ENCODE measurements around the gene STPG3.

Gene STPG3

GRCh38 chr9:137211532-137211931 is 39.6 kb upstream of the STPG3 start:
- H3K27me3 Mint-ChIP-seq (ENCODE audit: low read depth), result no peaks in the 10 kb centered on the region
- peaks cover 2% of the 10 kb centered on the region for H3K4me1 Mint-ChIP-seq
- H3K27ac Mint-ChIP-seq, result no peak overlapping the region
- H3K36me3 Mint-ChIP-seq (ENCODE audit: low read depth), result peaks cover 13% of the 10 kb centered on the region
- TF ChIP-seq, protein P1, sequence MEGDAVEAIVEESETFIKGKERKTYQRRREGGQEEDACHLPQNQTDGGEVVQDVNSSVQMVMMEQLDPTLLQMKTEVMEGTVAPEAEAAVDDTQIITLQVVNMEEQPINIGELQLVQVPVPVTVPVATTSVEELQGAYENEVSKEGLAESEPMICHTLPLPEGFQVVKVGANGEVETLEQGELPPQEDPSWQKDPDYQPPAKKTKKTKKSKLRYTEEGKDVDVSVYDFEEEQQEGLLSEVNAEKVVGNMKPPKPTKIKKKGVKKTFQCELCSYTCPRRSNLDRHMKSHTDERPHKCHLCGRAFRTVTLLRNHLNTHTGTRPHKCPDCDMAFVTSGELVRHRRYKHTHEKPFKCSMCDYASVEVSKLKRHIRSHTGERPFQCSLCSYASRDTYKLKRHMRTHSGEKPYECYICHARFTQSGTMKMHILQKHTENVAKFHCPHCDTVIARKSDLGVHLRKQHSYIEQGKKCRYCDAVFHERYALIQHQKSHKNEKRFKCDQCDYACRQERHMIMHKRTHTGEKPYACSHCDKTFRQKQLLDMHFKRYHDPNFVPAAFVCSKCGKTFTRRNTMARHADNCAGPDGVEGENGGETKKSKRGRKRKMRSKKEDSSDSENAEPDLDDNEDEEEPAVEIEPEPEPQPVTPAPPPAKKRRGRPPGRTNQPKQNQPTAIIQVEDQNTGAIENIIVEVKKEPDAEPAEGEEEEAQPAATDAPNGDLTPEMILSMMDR (IDR thresholded peaks at IDR 0.05; ENCODE audit: unreplicated experiment in 3 of 3), result no peak
- no peak overlapping the region for H3K4me3 Mint-ChIP-seq
- H3K9me3 Mint-ChIP-seq, result no peaks in the 10 kb centered on the region

- Mint-ChIP-seq H3K4me1 (peaks cover 5% of the 10 kb centered on the region), H3K9me3 (no peaks in the 10 kb centered on the region), H3K4me3 (no peak overlapping the region), H3K36me3 (ENCODE audit: low read depth) (peaks cover 7% of the 10 kb centered on the region), H3K27me3 (ENCODE audit: low read depth) (no peaks in the 10 kb centered on the region), H3K27ac (no peak overlapping the region)
- TF ChIP-seq, protein P1 (IDR thresholded peaks at IDR 0.05; ENCODE audit: unreplicated experiment in 3 of 3), result no peak
These were observed 38.6 kb upstream of the STPG3 start for GRCh38 chr9:137212520-137212919.

GRCh38 chr9:137213160-137214060 is 37.7 kb upstream of the STPG3 start:
- TF ChIP-seq, protein P1 (IDR thresholded peaks at IDR 0.05; ENCODE audit: unreplicated experiment in 3 of 3), result no peak
- Mint-ChIP-seq H3K27ac (no peak overlapping the region), H3K9me3 (no peaks in the 10 kb centered on the region), H3K27me3 (ENCODE audit: low read depth) (no peaks in the 10 kb centered on the region), H3K4me1 (peaks cover 5% of the 10 kb centered on the region), H3K4me3 (no peak overlapping the region), H3K36me3 (ENCODE audit: low read depth) (peaks cover 4% of the 10 kb centered on the region)

DNA sequence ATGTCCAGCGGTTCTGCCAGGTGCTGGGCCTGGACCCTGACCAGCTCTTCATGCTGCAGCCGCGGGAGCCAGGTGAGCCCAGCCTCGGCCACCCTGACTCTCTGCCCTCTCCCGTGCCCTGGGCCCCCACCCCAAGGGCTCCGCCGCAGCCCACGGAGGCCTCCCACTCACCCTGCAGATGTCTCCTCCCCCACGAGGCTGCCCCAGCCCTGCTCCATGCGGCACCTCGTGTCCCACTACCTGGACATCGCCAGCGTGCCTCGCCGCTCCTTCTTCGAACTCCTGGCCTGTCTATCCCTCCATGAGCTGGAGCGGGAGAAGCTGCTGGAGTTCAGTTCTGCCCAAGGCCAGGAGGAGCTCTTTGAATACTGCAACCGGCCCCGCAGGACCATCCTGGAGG is 36.5 kb upstream of the STPG3 start:
- Mint-ChIP-seq H3K27ac (no peak overlapping the region), H3K4me3 (peak overlapping the region in 1 of 3 experiments; percentile 27), H3K27me3 (ENCODE audit: low read depth) (no peaks in the 10 kb centered on the region), H3K9me3 (no peaks in the 10 kb centered on the region), H3K4me1 (peaks cover 5% of the 10 kb centered on the region), H3K36me3 (ENCODE audit: low read depth) (peaks cover 4% of the 10 kb centered on the region)
- TF ChIP-seq, protein P1 (IDR thresholded peaks at IDR 0.05; ENCODE audit: unreplicated experiment in 3 of 3), result no peak

DNA sequence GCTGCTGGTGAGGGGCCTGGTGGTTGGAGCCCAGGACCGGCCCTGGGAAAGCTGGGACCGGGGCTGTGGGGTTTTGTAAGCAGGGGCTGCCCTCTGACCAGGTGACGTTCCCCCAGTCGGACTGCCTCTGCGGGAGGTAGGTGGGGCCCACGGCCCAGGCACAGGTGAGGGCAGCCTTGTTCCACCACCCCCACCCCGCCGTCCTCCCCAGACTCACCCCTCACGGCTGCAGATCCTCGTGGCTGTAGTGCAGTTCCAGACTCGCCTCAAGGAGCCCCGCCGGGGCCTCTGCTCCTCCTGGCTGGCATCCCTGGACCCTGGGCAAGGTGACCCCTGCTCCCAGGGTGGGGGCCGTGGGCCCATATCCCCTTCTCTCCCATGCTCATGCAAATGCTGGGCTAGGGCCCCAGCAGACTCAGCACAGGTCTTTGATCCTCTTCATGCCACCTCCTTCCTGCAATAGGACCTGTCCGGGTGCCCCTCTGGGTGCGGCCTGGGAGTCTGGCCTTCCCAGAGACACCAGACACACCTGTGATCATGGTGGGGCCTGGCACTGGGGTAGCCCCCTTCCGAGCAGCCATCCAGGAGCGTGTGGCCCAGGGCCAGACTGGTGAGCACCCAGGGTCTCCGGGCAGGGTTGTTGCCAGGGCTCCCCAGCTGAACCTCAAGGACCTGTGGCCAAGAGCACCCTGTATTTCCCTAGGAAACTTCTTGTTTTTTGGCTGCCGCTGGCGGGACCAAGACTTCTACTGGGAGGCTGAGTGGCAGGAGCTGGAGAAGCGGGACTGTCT is 35.7 kb upstream of the STPG3 start:
- TF ChIP-seq, protein P1 (IDR thresholded peaks at IDR 0.05; ENCODE audit: unreplicated experiment in 3 of 3), result no peak
- Mint-ChIP-seq H3K36me3 (ENCODE audit: low read depth) (peaks cover 4% of the 10 kb centered on the region), H3K27me3 (ENCODE audit: low read depth) (no peaks in the 10 kb centered on the region), H3K9me3 (no peaks in the 10 kb centered on the region), H3K4me3 (no peak overlapping the region), H3K27ac (no peak overlapping the region), H3K4me1 (peaks cover 5% of the 10 kb centered on the region)

Data from nephron (organoid).